Measurements from ENCODE around the gene TNIP2.

TNIP2 gene

GRCh38 chr4:2755821-2756690, at the start of gene TNIP2:
Gene TNIP2 (minus strand): TSS chr4:2756336. CDS start chr4:2756289, 47 bp downstream.
- peak; percentile 79 for DNase-seq

DNA sequence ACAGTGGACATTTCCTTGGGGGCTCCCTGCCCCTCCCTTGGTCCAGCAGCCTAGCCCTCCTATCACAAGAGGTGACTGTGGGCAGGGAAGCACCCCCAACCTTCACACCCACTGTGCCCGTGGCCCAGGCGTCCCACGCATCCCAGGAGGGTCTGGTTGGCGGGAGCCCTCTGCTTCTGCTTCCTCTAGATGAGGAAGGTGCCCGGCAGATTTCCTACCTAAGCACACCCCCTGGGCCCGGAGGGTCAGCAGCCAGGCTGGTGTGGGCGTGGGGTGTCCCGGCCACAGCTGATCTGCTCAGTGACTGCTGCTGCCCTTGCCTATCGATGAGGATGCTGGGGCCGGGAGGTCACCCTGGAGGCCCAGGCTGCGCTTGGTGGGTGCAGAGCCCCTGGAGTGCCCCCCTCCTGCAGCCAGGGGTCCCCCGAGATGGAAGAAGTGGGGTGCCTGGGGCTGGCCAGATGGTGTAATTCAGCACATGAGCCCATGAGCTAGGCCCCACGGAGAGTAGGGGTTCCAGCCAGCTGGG, 48.9 kb upstream of the TNIP2 start:
- no peak for DNase-seq

- DNase-seq: no peak
These were observed 48.4 kb upstream of the TNIP2 start for GRCh38 chr4:2804449-2804972.

GRCh38 chr4:2803624-2804448, 47.7 kb upstream of the TNIP2 start:
- DNase-seq: peak; percentile 50

DNA sequence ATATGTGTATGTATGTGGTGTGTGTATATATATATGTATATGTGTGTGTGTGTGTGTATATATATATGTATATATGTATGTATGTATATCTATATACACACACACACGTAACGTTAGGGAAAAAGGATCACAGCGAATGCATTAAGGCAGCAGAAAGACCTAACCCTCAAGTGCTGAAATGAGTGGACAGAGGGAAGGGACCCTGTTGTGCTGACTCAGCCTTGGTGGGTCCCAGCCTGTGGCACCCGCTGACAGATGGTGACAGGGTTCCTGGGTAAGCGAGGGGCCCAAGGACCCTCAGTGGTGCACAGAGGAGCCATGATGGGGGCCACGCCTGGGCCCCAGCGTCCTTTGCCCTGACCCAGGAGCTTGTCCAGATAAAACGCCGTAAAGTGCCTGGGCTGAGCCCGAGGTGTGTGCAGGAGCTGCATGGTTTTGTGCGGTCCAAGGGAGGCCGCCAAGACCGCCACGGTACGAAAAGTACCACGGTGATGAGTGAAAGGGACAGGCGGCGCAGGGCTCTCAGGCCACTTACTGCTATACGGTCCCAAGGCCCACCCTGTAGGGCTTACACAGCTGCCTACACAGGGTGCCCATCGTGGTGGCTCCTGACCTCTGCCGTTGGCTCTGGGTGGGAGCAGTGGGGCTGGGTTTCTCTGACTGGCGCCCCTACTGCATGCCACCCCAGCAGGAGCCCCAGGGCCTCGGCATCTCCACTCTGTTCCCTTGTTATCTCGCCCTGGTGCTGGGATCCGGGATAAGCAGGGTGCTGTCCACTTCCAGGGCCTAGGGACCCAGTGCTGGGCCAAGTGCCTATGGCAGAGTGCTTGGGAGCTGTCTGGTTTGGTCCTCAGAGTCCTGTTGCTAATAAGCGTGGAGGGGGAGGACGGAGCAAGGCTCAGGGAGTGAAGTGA, 46.7 kb upstream of the TNIP2 start:
- DNase-seq: no peak

GRCh38 chr4:2800691-2801596, 44.8 kb upstream of the TNIP2 start:
- no peak for DNase-seq

GRCh38 chr4:2799971-2800690, 44.0 kb upstream of the TNIP2 start:
- DNase-seq: no peak

- DNase-seq: no peak
These were observed 43.2 kb upstream of the TNIP2 start for GRCh38 chr4:2799224-2799911.

GRCh38 chr4:2798399-2799223, 42.5 kb upstream of the TNIP2 start:
- peak; percentile 10 for DNase-seq

DNA sequence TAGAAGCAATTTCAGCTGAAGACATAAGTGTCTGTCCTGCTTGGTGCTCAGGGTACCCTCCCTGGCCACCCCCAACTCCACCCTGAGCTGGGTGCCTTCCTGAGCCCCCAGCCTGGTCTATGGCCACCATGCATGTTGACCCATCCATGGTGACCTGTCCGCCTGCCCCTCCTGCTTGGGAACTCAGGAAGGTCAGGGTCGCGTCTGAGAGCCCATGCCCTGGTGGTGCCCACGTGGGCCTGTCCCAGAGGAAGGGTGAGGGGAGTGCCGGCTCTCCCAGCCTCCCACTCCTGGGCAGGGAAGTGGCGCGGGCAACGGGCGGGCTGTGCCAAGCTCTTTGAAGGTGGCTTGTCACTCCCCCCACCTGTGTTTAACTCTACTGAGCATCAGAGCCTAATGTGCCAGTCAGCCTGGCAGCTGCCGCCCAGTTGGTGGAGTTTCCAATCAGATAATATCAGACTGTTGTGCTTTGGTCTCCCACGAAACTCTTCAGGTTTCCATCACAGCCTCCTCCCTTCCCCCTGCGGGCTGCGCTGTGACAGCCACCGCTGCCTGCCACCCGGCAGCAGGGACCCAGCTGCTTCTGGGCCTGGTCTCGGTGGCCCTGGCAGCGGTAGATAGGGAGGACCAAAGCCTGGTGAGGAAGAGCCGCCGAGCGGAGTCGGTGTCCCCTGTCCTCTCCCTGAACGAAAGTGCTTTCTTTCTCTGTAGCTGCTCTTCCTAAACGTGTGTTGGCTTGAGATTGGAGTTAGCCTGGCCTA, 41.6 kb upstream of the TNIP2 start:
- no peak for DNase-seq

DNA sequence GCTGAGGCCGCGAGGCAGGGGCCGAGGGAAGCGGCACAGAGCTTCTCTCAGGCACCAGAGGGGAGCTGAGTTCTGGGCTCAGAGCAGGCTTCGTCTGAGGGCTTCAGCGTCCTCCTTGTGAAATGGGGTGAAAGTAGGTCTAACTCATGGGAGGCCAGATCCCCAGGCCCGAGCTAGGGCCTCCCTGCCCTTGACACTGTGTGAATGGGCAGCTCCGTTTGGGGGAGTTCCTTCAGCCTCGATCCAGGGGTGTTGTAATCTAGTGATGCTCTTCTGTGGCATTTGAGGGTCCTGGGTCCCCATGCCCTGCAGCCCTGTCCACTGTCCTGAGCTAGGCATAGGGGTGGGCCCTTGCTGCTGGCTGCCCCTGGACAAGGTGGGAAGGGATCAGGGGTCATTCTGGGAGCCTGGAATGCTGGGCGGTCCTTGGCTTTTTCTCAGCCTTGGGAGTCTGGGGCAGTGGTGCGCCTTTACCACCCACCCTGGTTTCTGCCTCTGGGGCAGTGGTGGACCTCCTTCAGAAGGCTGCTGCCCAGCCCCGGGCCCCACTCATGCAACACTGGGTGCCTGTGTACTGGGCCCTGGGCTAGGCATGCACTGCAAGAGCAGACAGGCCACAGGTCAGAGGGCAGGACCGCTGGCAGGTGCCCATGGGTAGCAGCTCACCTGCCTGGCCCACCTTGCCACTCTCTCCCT, 40.9 kb upstream of the TNIP2 start:
- no peak for DNase-seq

GRCh38 chr4:2795893-2796848, 40.0 kb upstream of the TNIP2 start:
- no peak for DNase-seq

DNA sequence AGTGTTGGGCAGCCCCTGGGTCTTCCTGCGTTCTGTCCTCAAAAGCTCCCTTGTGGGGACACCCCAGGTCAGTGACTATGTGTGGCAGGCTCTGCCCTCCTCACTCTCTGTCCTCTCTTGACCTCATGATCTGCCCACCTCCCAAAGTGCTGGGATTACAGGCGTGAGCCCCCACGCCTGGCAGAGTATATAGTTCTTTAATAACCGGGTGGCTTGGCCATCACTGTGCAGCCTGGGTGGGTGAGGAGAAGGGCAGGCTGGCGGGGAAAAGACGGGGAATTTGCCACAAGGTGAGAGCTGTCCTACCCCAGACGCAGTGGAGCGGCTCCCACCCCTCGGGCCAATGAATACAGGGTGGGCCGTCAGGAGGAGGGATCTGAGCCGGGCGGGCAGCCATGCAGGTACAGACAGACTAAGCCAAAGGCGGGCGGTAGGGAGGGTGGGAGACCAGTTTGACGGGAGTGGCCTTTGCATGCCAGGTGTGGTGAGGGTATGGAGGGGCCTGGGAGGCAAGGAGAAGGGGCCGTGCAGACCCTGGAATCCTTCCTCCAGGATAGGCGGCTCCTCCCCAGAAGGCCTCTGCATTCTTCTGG, 39.3 kb upstream of the TNIP2 start:
- DNase-seq: no peak

DNA sequence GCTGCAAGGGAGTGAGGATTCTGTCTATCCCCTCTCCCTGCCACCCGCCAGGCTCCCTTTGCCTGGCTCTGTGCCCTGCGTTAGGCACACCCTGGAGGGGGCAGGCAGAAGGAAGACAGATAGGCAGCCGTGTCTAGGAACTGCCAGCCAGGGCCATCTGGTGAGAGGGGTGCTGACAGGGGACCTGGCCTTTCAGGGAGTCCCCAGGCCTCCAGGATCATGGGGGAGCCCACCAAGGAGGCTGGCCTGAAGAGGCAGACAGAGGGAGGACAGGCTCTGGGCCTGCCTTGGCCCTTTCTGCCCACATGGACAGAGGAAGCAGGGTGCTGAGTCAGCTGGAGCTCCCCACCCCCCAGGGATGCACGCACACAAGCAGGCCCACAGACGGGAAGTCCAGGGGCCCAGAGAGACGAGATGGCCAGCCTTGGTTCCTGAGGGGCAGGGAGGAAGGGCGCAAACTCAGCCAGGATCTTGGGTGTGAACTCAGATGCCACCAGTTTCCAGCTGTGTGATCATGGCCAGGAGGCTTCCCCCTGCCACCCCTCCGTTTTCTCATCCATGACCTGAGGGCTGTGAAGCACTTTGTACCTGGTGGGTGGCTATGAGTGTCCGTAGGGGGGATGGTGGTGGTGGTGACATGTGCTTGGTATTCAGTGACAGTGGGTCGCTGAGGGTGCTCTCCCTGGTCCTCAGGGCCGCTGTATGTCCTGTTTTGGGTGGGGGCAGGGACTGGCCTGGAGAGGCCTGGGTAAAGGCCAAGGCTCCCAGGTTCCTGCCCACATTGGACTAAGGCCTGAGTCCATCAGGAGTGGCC, 38.6 kb upstream of the TNIP2 start:
- no peak for DNase-seq
